Osteoblast (primary cell): ENCODE measurements around the gene CDHR3. TPM values are rescaled to one million over a fixed set of nuclear protein-coding genes. Genes with fewer than 3 reads are reported as not detected.
A peak's percentile ranks its signal among the peaks of the same experiment; 100 is the strongest.

Experiments used
- DNase-seq: peaks from one replicate; pipeline ENCODE4 v3.0.0; 2011; ENCODE audit warnings: low spot score, mixed read lengths; ENCODE audit not compliant: insufficient read length; ENCODE audit errors: missing footprints
- H2AFZ ChIP-seq: 2 replicates; pipeline ENCODE4 v1.6.0; 2011; ENCODE audit warnings: mild to moderate bottlenecking, low read length
- H3K27ac ChIP-seq: 2 replicates; pipeline ENCODE4 v1.5.1; 2011; ENCODE audit warnings: mild to moderate bottlenecking, low read depth, low read length, moderate library complexity
- H3K27me3 ChIP-seq: 2 replicates; pipeline ENCODE4 v1.6.0; 2012; ENCODE audit warnings: mild to moderate bottlenecking, control low read depth, inconsistent platforms, low read length, moderate library complexity; ENCODE audit not compliant: insufficient read depth
- H3K36me3 ChIP-seq: 2 replicates; pipeline ENCODE4 v1.5.1; 2011; ENCODE audit warnings: mild to moderate bottlenecking, low read length, control low read depth, moderate library complexity; ENCODE audit not compliant: insufficient read depth
- H3K4me1 ChIP-seq: 2 replicates; pipeline ENCODE4 v1.5.1; 2011; ENCODE audit warnings: mild to moderate bottlenecking, low read length, control low read depth, moderate library complexity; ENCODE audit not compliant: insufficient read depth
- H3K4me2 ChIP-seq: 2 replicates; pipeline ENCODE4 v1.6.0; 2011; ENCODE audit warnings: mild to moderate bottlenecking, low read length; ENCODE audit not compliant: insufficient read depth
- H3K4me3 ChIP-seq: fragments of 200-600 bp; sonication (generic); 3 replicates; pipeline ENCODE4 v1.5.1; 2012; ENCODE audit warnings: mild to moderate bottlenecking, low read length, inconsistent platforms; ENCODE audit not compliant: insufficient read depth
- H3K79me2 ChIP-seq: 2 replicates; pipeline ENCODE4 v1.6.0; 2012; ENCODE audit warnings: mild to moderate bottlenecking, low read length, control low read depth, inconsistent platforms; ENCODE audit not compliant: insufficient read depth
- H3K9me3 ChIP-seq: 2 replicates; pipeline ENCODE4 v1.5.1; 2011; ENCODE audit warnings: low read depth, low read length, control low read depth
- H4K20me1 ChIP-seq: 2 replicates; pipeline ENCODE4 v1.6.0; 2012; ENCODE audit warnings: mild to moderate bottlenecking, low read length, control low read depth; ENCODE audit not compliant: insufficient read depth
- CTCF ChIP-seq: IDR thresholded peaks from 2 replicates; pipeline ENCODE4 v1.5.1; 2011; ENCODE audit warnings: mild to moderate bottlenecking, low read depth, low read length, moderate library complexity; ENCODE audit errors: extremely low read depth
- total RNA-seq: library from RNA; depleted of rRNA; stranded (reverse); fragments of >200 nt; gene quantifications from 2 replicates; pipeline ENCODE4 v1.2.3, GENCODE V29; 2012

Gene CDHR3
- total RNA-seq, 1 donor: 8.3 TPM

- TF ChIP-seq CTCF: no peak
- Histone ChIP-seq H4K20me1 (no peaks in the 10 kb centered on the region), H3K4me3 (no peak overlapping the region), H3K9me3 (peaks cover 4% of the 10 kb centered on the region), H3K4me1 (peaks cover 35% of the 10 kb centered on the region), H2AFZ (no peak overlapping the region), H3K27me3 (no peaks in the 10 kb centered on the region), H3K79me2 (no peaks in the 10 kb centered on the region), H3K27ac (no peak overlapping the region), H3K4me2 (no peak overlapping the region), H3K36me3 (no peaks in the 10 kb centered on the region)
- no peak for DNase-seq
Measured at GRCh38 chr7:106038289-106038688, 75.2 kb downstream of the CDHR3 start.

GRCh38 chr7:106038916-106039315, 75.9 kb downstream of the CDHR3 start:
- peaks cover 6% of the 10 kb centered on the region for H3K27me3 ChIP-seq
- no peak for DNase-seq
- H3K4me3 ChIP-seq: no peak overlapping the region
- no peaks in the 10 kb centered on the region for H3K36me3 ChIP-seq
- H3K4me1 ChIP-seq: peaks cover 35% of the 10 kb centered on the region
- H3K27ac ChIP-seq: peak overlapping the region; percentile 31
- no peaks in the 10 kb centered on the region for H4K20me1 ChIP-seq
- peak overlapping the region; percentile 37 for H2AFZ ChIP-seq
- peak overlapping the region; percentile 30 for H3K4me2 ChIP-seq
- no peak for TF ChIP-seq CTCF
- peaks cover under 1% of the 10 kb centered on the region for H3K9me3 ChIP-seq
- no peaks in the 10 kb centered on the region for H3K79me2 ChIP-seq

GRCh38 chr7:106039486-106040060, 76.5 kb downstream of the CDHR3 start:
- Histone ChIP-seq H3K36me3 (no peaks in the 10 kb centered on the region), H3K27me3 (peaks cover 12% of the 10 kb centered on the region), H3K79me2 (no peaks in the 10 kb centered on the region), H3K4me1 (peaks cover 35% of the 10 kb centered on the region), H4K20me1 (no peaks in the 10 kb centered on the region), H3K4me2 (peak overlapping the region; percentile 30), H3K4me3 (no peak overlapping the region), H3K27ac (peak overlapping the region; percentile 31), H2AFZ (peak overlapping the region; percentile 37), H3K9me3 (no peaks in the 10 kb centered on the region)
- TF ChIP-seq CTCF: peak; percentile 36
- DNase-seq: no peak

DNA sequence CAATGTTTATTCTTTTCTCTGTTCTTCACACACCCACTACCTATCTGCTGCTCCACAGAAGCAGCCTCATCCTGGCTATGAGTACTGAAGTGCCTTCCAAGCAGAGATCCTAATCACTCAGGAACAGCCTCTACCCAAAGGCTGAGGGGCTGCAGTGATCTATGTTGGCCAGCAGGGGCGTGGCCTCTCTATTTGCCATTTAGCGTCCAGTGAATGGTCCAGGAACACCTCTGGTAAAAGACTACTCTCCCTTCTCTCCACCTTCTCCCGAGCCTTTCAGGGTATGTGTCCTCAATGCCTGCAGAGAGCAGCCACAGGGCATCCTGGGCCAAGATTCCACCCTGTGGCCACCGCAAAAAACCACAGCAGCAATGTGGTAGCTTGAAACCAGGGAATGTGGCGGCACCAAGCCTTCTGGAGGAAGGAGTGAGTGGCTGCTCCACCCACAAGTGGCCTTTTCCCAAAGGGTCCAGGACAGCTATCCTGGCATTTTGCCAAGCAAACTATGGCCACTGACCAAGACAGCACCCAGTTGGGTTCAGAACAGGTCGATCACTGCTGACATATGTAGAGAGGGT, 78.2 kb downstream of the CDHR3 start:
- H3K4me1 ChIP-seq: peaks cover 35% of the 10 kb centered on the region
- TF ChIP-seq CTCF: peak; percentile 70
- H3K27me3 ChIP-seq: peaks cover 19% of the 10 kb centered on the region
- H3K36me3 ChIP-seq: no peaks in the 10 kb centered on the region
- H2AFZ ChIP-seq: no peak overlapping the region
- DNase-seq: no peak
- H3K79me2 ChIP-seq: no peaks in the 10 kb centered on the region
- no peaks in the 10 kb centered on the region for H3K9me3 ChIP-seq
- no peak overlapping the region for H3K4me3 ChIP-seq
- no peaks in the 10 kb centered on the region for H4K20me1 ChIP-seq
- no peak overlapping the region for H3K27ac ChIP-seq
- peak overlapping the region; percentile 14 for H3K4me2 ChIP-seq
